HepG2 (cell line): ENCODE measurements around the gene FYB2. TPM values are rescaled to one million over a fixed set of nuclear protein-coding genes. Genes with fewer than 3 reads are reported as not detected.
A peak's percentile ranks its signal among the peaks of the same experiment; 100 is the strongest.

Source experiments
- CEBPB ChIP-seq: IDR thresholded peaks from 2 replicates; pipeline ENCODE4 v1.6.1; 2011; ENCODE audit warnings: low read depth, low read length, improper control_type of control experiment, borderline replicate concordance
- CREB1 ChIP-seq, 2 experiments: fragments of 450-650 bp in 1 of 2; IDR thresholded peaks; 2 replicates each; pipeline ENCODE4 v1.6.1; 2016 to 2017; ENCODE audit warnings: control low read depth in 1 of 2, mild to moderate bottlenecking in 1 of 2, missing compliant biosample characterization in 1 of 2, missing genetic modification characterization in 1 of 2
- E2F1 ChIP-seq: sonication (generic); formaldehyde crosslinking; IDR thresholded peaks from 2 replicates; pipeline ENCODE4 v1.5.0; 2020; ENCODE audit warnings: missing genetic modification reagents
- EED ChIP-seq: sonication (generic); formaldehyde crosslinking; IDR thresholded peaks from 2 replicates; pipeline ENCODE4 v1.5.0; 2020; ENCODE audit warnings: mild to moderate bottlenecking, missing genetic modification reagents
- ETS1 ChIP-seq: sonication (generic); formaldehyde crosslinking; IDR thresholded peaks from 2 replicates; pipeline ENCODE4 v1.4.0; 2020; ENCODE audit warnings: missing genetic modification reagents
- FOXK1 ChIP-seq: sonication (generic); formaldehyde crosslinking; IDR thresholded peaks from 2 replicates; pipeline ENCODE4 v1.4.0; 2020; ENCODE audit warnings: low read depth, missing genetic modification reagents, borderline replicate concordance
- KAT2B ChIP-seq: fragments of 150-350 bp; IDR thresholded peaks from 2 replicates; pipeline ENCODE4 v1.6.1; 2014; ENCODE audit warnings: low read depth, low read length, borderline replicate concordance
- KLF9 ChIP-seq: IDR thresholded peaks from 2 replicates; pipeline ENCODE4 v1.6.1; 2016; ENCODE audit warnings: low read depth
- NCOR1 ChIP-seq: fragments of 200-600 bp; sonication (generic); IDR thresholded peaks from 2 replicates; pipeline ENCODE4 v1.7.0; 2017; ENCODE audit warnings: antibody characterized with exemption, low read length, borderline replicate concordance
- PHF8 ChIP-seq: sonication (generic); formaldehyde crosslinking; IDR thresholded peaks from 2 replicates; pipeline ENCODE4 v1.5.0; 2020; ENCODE audit warnings: missing genetic modification reagents
- REL ChIP-seq: sonication (generic); formaldehyde crosslinking; conservative IDR thresholded peaks from 2 replicates; pipeline ENCODE4 v1.8.0; 2022; ENCODE audit warnings: mild to moderate bottlenecking, missing genetic modification reagents, moderate library complexity
- REST ChIP-seq, 2 experiments: IDR thresholded peaks; 2 replicates each; pipeline ENCODE4 v1.6.1; 2011 to 2012; ENCODE audit warnings: low read length in 2 of 2, borderline replicate concordance in 1 of 2, low read depth in 1 of 2, mild to moderate bottlenecking in 1 of 2, moderate library complexity in 1 of 2
- SSRP1 ChIP-seq: IDR thresholded peaks from 2 replicates; pipeline ENCODE4 v1.6.1; 2016; ENCODE audit warnings: control low read depth
- THRA ChIP-seq: sonication (generic); formaldehyde crosslinking; IDR thresholded peaks from 2 replicates; pipeline ENCODE4 v1.4.0; 2020; ENCODE audit warnings: missing genetic modification reagents, borderline replicate concordance
- TP53 ChIP-seq: sonication (generic); formaldehyde crosslinking; conservative IDR thresholded peaks from 2 replicates; pipeline ENCODE4 v1.4.0; 2020; ENCODE audit warnings: missing genetic modification reagents
- ZBTB44 ChIP-seq: sonication (generic); formaldehyde crosslinking; IDR thresholded peaks from 2 replicates; pipeline ENCODE4 v1.4.0; 2020; ENCODE audit warnings: missing genetic modification reagents
- ZFP36L1 ChIP-seq: sonication (generic); formaldehyde crosslinking; IDR thresholded peaks from 2 replicates; pipeline ENCODE4 v1.8.0; 2022; ENCODE audit warnings: mild to moderate bottlenecking, missing genetic modification reagents, moderate library complexity
- ZNF17 ChIP-seq: sonication (generic); formaldehyde crosslinking; IDR thresholded peaks from 2 replicates; pipeline ENCODE4 v1.5.0; 2020; ENCODE audit warnings: mild to moderate bottlenecking, missing genetic modification reagents
- ZNF232 ChIP-seq: sonication (generic); formaldehyde crosslinking; IDR thresholded peaks from 2 replicates; pipeline ENCODE4 v1.4.0; 2020; ENCODE audit warnings: missing genetic modification reagents, borderline replicate concordance
- ZNF30 ChIP-seq: sonication (generic); formaldehyde crosslinking; IDR thresholded peaks from 2 replicates; pipeline ENCODE4 v1.5.0; 2020; ENCODE audit warnings: mild to moderate bottlenecking, missing genetic modification reagents
- ZSCAN9 ChIP-seq: IDR thresholded peaks from 2 replicates; pipeline ENCODE4 v1.6.1; 2016; ENCODE audit warnings: borderline replicate concordance
- polyA plus RNA-seq, 8 experiments: library from polyadenylated mRNA; depleted of rRNA in 3 of 8; stranded (reverse) in 7 of 8; unstranded in 1 of 8; fragments of >200 nt; fragmentation: Illumina TruSeq in 4 of 8; extraction: Trizol in 4 of 8; gene quantifications; 2 replicates each; pipeline versions ENCODE4 v1.2.1 to v1.2.3, GENCODE V29; 2011 to 2016; ENCODE audit warnings: low read depth in 4 of 8, missing spikeins in 1 of 8, mixed read lengths in 1 of 8; ENCODE audit not compliant: insufficient read depth in 1 of 8
- total RNA-seq, 5 experiments: library from RNA; depleted of rRNA; stranded (reverse); fragments of >200 nt; fragmentation: Illumina TruSeq; extraction: Trizol; gene quantifications; 2 replicates each; pipeline ENCODE4 v1.2.3, GENCODE V29; 2016; ENCODE audit warnings: low read depth in 1 of 5

FYB2 gene
- total and polyA plus RNA-seq, 2 of the 13 experiments (the other 11 are each of a cell fraction or from before 2014, with no cell fraction given), result 1.2 to 2.7 TPM

GRCh38 chr1:56820755-56821461 lies 1.7 kb upstream of the FYB2 start (continued):
- TF ChIP-seq CEBPB (no peak), ZBTB44 (CRISPR knock-in tag) (no peak), REST (IDR thresholded peaks at IDR 0.05; ENCODE audit: borderline replicate concordance in 1 of 2, low read depth in 1 of 2, low read length in 2 of 2) (no peak), ZNF17 (no peak), NCOR1 (peak; percentile 36; the same call in 1 of the 2 replicates), FOXK1 (CRISPR knock-in tag) (no peak), KAT2B (no peak), SSRP1 (no peak), PHF8 (CRISPR knock-in tag) (no peak), EED (CRISPR knock-in tag) (no peak), CREB1 (IDR thresholded peaks at IDR 0.05) (no peak), CREB1 (CRISPR knock-in tag; IDR thresholded peaks at IDR 0.05) (peak; percentile 59; the same call in 1 of the 2 replicates), ZFP36L1 (CRISPR knock-in tag) (no peak), TP53 (no peak), ETS1 (CRISPR knock-in tag) (no peak), REL (CRISPR knock-in tag) (no peak), THRA (CRISPR knock-in tag) (no peak; the same call in 1 of the 2 replicates), ZNF30 (CRISPR knock-in tag) (no peak), E2F1 (CRISPR knock-in tag) (no peak), ZNF232 (CRISPR knock-in tag) (no peak), ZSCAN9 (CRISPR knock-in tag) (no peak), KLF9 (CRISPR knock-in tag) (no peak)
